ENCODE measurements around the gene SLC10A3. TPM values are rescaled to one million over a fixed set of nuclear protein-coding genes. Genes with fewer than 3 reads are reported as not detected.

The SLC10A3 gene
- total and polyA plus RNA-seq, 2 of the 13 experiments (the other 11 are each of a cell fraction or from before 2014, with no cell fraction given), result 10.1 to 11.5 TPM

DNA sequence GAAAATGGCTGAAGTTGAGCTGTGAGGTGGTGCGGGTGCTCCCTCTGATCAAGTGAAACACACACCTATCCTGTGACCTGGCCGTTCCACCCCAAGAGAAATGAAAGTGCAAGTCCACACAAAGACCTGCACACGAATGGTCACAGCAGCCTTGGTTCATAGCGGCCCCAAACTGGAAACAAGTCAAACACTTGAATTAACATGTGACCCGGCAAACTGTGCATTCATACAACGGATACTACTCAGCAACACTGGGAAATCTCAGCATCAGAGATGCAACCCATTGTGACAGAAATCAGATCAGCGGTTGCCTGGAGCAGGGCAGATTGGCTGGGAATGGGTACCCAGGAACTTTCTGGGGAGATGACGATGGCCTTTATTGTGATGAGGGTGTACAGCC is 48.6 kb upstream of the SLC10A3 start (continued):
- TF ChIP-seq, protein P1, sequence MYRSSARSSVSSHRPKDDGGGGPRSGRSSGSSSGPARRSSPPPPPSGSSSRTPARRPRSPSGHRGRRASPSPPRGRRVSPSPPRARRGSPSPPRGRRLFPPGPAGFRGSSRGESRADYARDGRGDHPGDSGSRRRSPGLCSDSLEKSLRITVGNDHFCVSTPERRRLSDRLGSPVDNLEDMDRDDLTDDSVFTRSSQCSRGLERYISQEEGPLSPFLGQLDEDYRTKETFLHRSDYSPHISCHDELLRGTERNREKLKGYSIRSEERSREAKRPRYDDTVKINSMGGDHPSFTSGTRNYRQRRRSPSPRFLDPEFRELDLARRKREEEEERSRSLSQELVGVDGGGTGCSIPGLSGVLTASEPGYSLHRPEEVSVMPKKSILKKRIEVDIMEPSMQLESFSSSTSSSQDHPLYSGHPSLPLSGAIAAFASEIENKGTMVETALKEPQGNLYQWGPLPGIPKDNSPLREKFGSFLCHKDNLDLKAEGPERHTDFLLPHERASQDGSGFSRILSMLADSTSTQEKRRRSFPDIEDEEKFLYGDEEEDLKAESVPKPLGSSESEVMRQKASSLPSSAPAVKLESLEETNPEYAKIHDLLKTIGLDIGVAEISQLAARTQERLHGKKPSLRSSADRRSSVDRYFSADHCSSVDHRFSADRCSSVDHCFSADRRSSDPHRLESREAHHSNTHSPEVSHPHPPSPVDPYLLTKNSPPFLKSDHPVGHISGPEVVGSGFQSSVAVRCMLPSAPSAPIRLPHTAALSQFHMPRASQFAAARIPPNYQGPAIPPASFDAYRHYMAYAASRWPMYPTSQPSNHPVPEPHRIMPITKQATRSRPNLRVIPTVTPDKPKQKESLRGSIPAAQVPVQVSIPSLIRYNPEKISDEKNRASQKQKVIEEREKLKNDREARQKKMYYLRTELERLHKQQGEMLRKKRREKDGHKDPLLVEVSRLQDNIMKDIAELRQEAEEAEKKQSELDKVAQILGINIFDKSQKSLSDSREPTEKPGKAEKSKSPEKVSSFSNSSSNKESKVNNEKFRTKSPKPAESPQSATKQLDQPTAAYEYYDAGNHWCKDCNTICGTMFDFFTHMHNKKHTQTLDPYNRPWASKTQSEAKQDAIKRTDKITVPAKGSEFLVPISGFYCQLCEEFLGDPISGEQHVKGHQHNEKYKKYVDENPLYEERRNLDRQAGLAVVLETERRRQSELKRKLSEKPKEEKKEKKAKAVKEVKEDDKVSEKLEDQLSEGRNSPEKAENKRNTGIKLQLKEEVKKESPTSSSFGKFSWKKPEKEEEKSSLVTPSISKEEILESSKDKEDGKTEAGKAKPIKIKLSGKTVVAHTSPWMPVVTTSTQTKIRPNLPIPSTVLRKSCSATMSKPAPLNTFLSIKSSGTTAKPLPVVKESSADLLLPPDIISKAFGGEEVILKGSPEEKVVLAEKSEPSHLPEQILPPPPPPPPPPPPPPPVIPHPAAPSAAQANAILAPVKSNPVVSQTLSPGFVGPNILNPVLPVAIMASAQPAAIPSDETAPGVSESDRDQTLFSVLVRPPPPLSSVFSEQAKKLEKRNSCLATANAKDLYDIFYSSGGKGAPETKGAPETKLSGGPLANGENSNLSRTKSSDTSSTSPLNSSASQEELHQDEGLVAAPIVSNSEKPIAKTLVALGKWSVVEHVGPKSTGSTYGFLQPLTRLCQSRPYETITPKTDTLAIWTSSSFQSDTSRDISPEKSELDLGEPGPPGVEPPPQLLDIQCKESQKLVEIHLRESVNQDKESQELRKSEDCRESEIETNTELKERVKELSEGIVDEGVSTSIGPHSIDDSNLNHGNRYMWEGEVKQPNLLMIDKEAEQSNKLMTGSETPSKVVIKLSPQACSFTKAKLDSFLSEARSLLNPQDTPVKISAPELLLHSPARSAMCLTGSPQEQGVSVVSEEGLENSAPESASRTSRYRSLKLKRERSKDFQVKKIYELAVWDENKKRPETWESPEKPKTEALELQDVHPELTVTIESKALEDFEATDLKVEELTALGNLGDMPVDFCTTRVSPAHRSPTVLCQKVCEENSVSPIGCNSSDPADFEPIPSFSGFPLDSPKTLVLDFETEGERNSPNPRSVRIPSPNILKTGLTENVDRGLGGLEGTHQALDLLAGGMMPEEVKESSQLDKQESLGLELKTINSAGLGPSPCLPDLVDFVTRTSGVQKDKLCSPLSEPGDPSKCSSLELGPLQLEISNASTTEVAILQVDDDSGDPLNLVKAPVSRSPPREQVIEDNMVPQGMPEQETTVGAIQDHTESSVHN (CRISPR knock-in tag; IDR thresholded peaks at IDR 0.05), result no peak
- no peak for TF ChIP-seq ZNF136 (CRISPR knock-in tag; IDR thresholded peaks at IDR 0.05; ENCODE audit: low read depth)
- TF ChIP-seq ZNF501 (CRISPR knock-in tag; IDR thresholded peaks at IDR 0.05), result no peak

DNA sequence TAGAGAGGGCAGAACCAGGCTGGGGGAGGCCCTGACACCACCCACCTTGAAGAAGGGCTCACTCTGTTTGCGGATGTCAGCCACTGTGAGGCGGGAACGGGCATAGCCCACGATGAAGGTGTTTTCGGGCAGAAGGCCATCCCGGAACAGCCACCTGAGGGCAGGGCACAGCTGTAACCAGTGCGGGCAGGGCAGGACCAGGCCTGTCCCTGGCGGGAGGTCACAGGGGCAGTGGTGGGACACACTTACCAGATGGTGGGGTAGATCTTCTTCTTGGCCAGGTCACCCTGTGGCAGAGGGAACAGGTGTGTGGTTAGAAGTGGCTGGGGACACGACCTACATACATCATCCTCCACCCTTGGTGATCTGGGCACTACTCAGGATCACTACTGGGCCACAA is 45.5 kb upstream of the SLC10A3 start:
- POLR2A ChIA-PET, result no interaction called here
- Histone ChIP-seq H3K27me3 (ENCODE audit: control insufficient read depth in 1 of 2, insufficient read depth in 2 of 2, low read length in 2 of 2) (no peaks in the 10 kb centered on the region), H3K27ac (ENCODE audit: extremely low read length, insufficient read depth, low read length) (no peak overlapping the region), H3K36me3 (replicated peaks in 1 of 2; ENCODE audit: control insufficient read depth in 1 of 2, insufficient read depth in 2 of 2, low read length in 2 of 2) (peaks cover 4 to 13% of the 10 kb centered on the region in 2 experiments; a peak in 3 of 5 replicates), H3K4me2 (ENCODE audit: low read depth, low read length) (no peak overlapping the region), H3K9me3 (ENCODE audit: low read length) (no peaks in the 10 kb centered on the region), H2AFZ (ENCODE audit: low read length) (no peak overlapping the region), H4K20me1 (ENCODE audit: insufficient read depth, low read length) (no peaks in the 10 kb centered on the region), H3K4me1 (ENCODE audit: insufficient read depth, low read length) (peaks cover 28% of the 10 kb centered on the region), H3K9ac (ENCODE audit: insufficient read depth, low read depth, low read length) (no peak overlapping the region), H3K79me2 (ENCODE audit: insufficient read depth, low read length) (peaks cover 4% of the 10 kb centered on the region), H3K4me3 (replicated peaks in 1 of 3; ENCODE audit: insufficient read depth in 1 of 3, low read depth in 2 of 3, low read length in 3 of 3) (no peak overlapping the region)
- in situ Hi-C loops (cut with HindIII; ENCODE audit: extremely low pct_ligation_motif_present, low pct_unique_long_range_greater_than_20kb) (loop anchor here (25.0 kb wide), 1 partner anchor 124 kb away; the partner anchor contains the start of genes DNASE1L1 and TAFAZZIN), intact Hi-C loops (cut with micrococcal nuclease; ENCODE audit: unreplicated experiment) (loop anchor here (1.0 kb wide), 1 partner anchor 163 kb away; no protein-coding TSS in a partner anchor)
- WGBS (ENCODE audit: low lambda C conversion rate), result no CpG with 5 or more reads among the region's 9 CpGs
- no peak for FAIRE-seq
- BruUV-seq (replicated peaks), result no TSS peak
- no peak for DNase-seq (ENCODE audit: low spot score)
- no peak for ATAC-seq
- CTCF ChIA-PET (ENCODE audit: low intra/inter-chr PET ratio, low total read pairs), result interaction anchor here (1.0 to 3.9 kb wide), 4 partner anchors 152 to 218 kb away, joined by 3 to 55 read pairs (median 6); partner anchors contain the start of gene FLNA
- TF ChIP-seq ZNF550 (CRISPR knock-in tag; IDR thresholded peaks at IDR 0.05; ENCODE audit: borderline replicate concordance) (no peak), ZNF343 (CRISPR knock-in tag; IDR thresholded peaks at IDR 0.05) (no peak), ZNF563 (CRISPR knock-in tag; IDR thresholded peaks at IDR 0.05) (no peak)
- TF ChIP-seq, protein P2, sequence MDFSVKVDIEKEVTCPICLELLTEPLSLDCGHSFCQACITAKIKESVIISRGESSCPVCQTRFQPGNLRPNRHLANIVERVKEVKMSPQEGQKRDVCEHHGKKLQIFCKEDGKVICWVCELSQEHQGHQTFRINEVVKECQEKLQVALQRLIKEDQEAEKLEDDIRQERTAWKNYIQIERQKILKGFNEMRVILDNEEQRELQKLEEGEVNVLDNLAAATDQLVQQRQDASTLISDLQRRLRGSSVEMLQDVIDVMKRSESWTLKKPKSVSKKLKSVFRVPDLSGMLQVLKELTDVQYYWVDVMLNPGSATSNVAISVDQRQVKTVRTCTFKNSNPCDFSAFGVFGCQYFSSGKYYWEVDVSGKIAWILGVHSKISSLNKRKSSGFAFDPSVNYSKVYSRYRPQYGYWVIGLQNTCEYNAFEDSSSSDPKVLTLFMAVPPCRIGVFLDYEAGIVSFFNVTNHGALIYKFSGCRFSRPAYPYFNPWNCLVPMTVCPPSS (IDR thresholded peaks at IDR 0.05), result no peak
- TF ChIP-seq, protein P3, sequence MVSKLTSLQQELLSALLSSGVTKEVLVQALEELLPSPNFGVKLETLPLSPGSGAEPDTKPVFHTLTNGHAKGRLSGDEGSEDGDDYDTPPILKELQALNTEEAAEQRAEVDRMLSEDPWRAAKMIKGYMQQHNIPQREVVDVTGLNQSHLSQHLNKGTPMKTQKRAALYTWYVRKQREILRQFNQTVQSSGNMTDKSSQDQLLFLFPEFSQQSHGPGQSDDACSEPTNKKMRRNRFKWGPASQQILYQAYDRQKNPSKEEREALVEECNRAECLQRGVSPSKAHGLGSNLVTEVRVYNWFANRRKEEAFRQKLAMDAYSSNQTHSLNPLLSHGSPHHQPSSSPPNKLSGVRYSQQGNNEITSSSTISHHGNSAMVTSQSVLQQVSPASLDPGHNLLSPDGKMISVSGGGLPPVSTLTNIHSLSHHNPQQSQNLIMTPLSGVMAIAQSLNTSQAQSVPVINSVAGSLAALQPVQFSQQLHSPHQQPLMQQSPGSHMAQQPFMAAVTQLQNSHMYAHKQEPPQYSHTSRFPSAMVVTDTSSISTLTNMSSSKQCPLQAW (CRISPR knock-in tag; IDR thresholded peaks at IDR 0.05), result no peak
- TF ChIP-seq, protein P4, sequence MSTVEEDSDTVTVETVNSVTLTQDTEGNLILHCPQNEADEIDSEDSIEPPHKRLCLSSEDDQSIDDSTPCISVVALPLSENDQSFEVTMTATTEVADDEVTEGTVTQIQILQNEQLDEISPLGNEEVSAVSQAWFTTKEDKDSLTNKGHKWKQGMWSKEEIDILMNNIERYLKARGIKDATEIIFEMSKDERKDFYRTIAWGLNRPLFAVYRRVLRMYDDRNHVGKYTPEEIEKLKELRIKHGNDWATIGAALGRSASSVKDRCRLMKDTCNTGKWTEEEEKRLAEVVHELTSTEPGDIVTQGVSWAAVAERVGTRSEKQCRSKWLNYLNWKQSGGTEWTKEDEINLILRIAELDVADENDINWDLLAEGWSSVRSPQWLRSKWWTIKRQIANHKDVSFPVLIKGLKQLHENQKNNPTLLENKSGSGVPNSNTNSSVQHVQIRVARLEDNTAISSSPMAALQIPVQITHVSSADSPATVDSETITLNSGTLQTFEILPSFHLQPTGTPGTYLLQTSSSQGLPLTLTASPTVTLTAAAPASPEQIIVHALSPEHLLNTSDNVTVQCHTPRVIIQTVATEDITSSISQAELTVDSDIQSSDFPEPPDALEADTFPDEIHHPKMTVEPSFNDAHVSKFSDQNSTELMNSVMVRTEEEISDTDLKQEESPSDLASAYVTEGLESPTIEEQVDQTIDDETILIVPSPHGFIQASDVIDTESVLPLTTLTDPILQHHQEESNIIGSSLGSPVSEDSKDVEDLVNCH (CRISPR knock-in tag; IDR thresholded peaks at IDR 0.05), result no peak

Measured in HepG2 (cell line).